Activated T-helper 2 cell treated with anti-CD3 and anti-CD28 coated beads, Interferon-gamma antibody, Interleukin-2, Interleukin-4, amounts not matched to agents 10 μg/mL and 5 μg/mL and 100 μg/mL, durations not matched to agents 14 hours and 24 hours and 36 hours (primary cell): Measurements from ENCODE around the gene RAB18. TPM values are rescaled to one million over a fixed set of nuclear protein-coding genes. Genes with fewer than 3 reads are reported as not detected.
"Not testable (repeated sequence)": the region's sequence is repeated elsewhere in the genome, so short reads cannot be mapped to it uniquely, and the experiment has no call there.

Experiments
- DNase-seq: peaks from one replicate; pipeline ENCODE4 v3.0.0; 2021; ENCODE audit warnings: low spot score
- H3K27ac Mint-ChIP-seq: one replicate; pipeline ENCODE4 v1.8.0; 2021; ENCODE audit warnings: mixed read lengths
- H3K27me3 Mint-ChIP-seq: one replicate; pipeline ENCODE4 v1.8.0; 2021; ENCODE audit warnings: low read depth, mixed read lengths
- H3K36me3 Mint-ChIP-seq: one replicate; pipeline ENCODE4 v1.8.0; 2021; ENCODE audit warnings: low read depth, mixed read lengths
- H3K4me1 Mint-ChIP-seq: one replicate; pipeline ENCODE4 v1.8.0; 2021; ENCODE audit warnings: low read depth, mixed read lengths
- H3K4me3 Mint-ChIP-seq: one replicate; pipeline ENCODE4 v1.8.0; 2021; ENCODE audit warnings: low read depth, mild to moderate bottlenecking, moderate library complexity, mixed read lengths
- H3K9me3 Mint-ChIP-seq: one replicate; pipeline ENCODE4 v1.8.0; 2021; ENCODE audit warnings: mixed read lengths
- intact Hi-C: fragments of 100-400 bp; cut with micrococcal nuclease; formaldehyde crosslinking; loops from one replicate; pipeline ENCODE4 v1.15.1; 2023
- total RNA-seq: library from RNA; stranded (reverse); gene quantifications from 2 replicates; pipeline ENCODE4 v1.2.3, GENCODE V29; 2022

Gene RAB18
- total RNA-seq, result 55.9 and 56.4 TPM in 2 replicates

GRCh38 chr10:27504007-27504807 is at the start of gene RAB18:
Gene RAB18 (plus strand): TSS chr10:27504304. CDS start chr10:27504370, 66 bp downstream.
- Mint-ChIP-seq H3K4me3 (peak within 1 kb of the TSS; percentile 93), H3K27me3 (no peaks in the 10 kb centered on the region), H3K4me1 (peaks cover 46% of the 10 kb centered on the region), H3K9me3 (no peaks in the 10 kb centered on the region), H3K36me3 (peaks cover 41% of the 10 kb centered on the region), H3K27ac (peak within 1 kb of the TSS; percentile 91)
- DNase-seq, result peak; percentile 98
- intact Hi-C loops, result loop anchor here (1.0 to 10.0 kb wide), 7 partner anchors 9 to 1069 kb away; partner anchors contain the start of genes APBB1IP, MASTL, WAC and YME1L1

- H3K27me3 Mint-ChIP-seq, result peaks cover 16% of the 10 kb centered on the region
- no peak overlapping the region for H3K27ac Mint-ChIP-seq
- no peaks in the 10 kb centered on the region for H3K36me3 Mint-ChIP-seq
- peaks cover 3% of the 10 kb centered on the region for H3K4me1 Mint-ChIP-seq
- no peaks in the 10 kb centered on the region for H3K9me3 Mint-ChIP-seq
- DNase-seq, result no peak
- intact Hi-C loops, result no loop called here
- H3K4me3 Mint-ChIP-seq, result no peak overlapping the region
These were observed 49.3 kb upstream of the RAB18 start for GRCh38 chr10:27454837-27455236.

GRCh38 chr10:27457261-27457945 is 46.7 kb upstream of the RAB18 start:
- Mint-ChIP-seq H3K4me1 (peaks cover 3% of the 10 kb centered on the region), H3K36me3 (no peaks in the 10 kb centered on the region), H3K27ac (no peak overlapping the region), H3K27me3 (peaks cover 14% of the 10 kb centered on the region), H3K4me3 (no peak overlapping the region), H3K9me3 (no peaks in the 10 kb centered on the region)
- DNase-seq, result no peak
- intact Hi-C loops, result no loop called here

GRCh38 chr10:27457966-27458365 is 46.1 kb upstream of the RAB18 start:
- Mint-ChIP-seq H3K36me3 (no peaks in the 10 kb centered on the region), H3K4me3 (no peak overlapping the region), H3K27me3 (peaks cover 11% of the 10 kb centered on the region), H3K27ac (no peak overlapping the region), H3K4me1 (peaks cover 3% of the 10 kb centered on the region), H3K9me3 (no peaks in the 10 kb centered on the region)
- no peak for DNase-seq
- intact Hi-C loops, result no loop called here

GRCh38 chr10:27461312-27461711 is 42.8 kb upstream of the RAB18 start:
- Mint-ChIP-seq H3K4me1 (peaks cover 20% of the 10 kb centered on the region), H3K27ac (no peak overlapping the region), H3K27me3 (peaks cover 5% of the 10 kb centered on the region), H3K9me3 (no peaks in the 10 kb centered on the region), H3K36me3 (no peaks in the 10 kb centered on the region), H3K4me3 (no peak overlapping the region)
- intact Hi-C loops, result no loop called here
- no peak for DNase-seq

- Mint-ChIP-seq H3K4me1 (peaks cover 17% of the 10 kb centered on the region), H3K4me3 (no peak overlapping the region), H3K36me3 (no peaks in the 10 kb centered on the region), H3K27me3 (peaks cover 3% of the 10 kb centered on the region), H3K9me3 (no peaks in the 10 kb centered on the region), H3K27ac (no peak overlapping the region)
- intact Hi-C loops, result no loop called here
- no peak for DNase-seq
These were observed 40.1 kb upstream of the RAB18 start for GRCh38 chr10:27463961-27464360.

- H3K36me3 Mint-ChIP-seq, result no peaks in the 10 kb centered on the region
These were observed 39.1 kb upstream of the RAB18 start for GRCh38 chr10:27464993-27465392.

GRCh38 chr10:27465596-27465995 is 38.5 kb upstream of the RAB18 start:
- H3K4me3 Mint-ChIP-seq, DNase-seq, intact Hi-C loops, H3K9me3 Mint-ChIP-seq, H3K36me3 Mint-ChIP-seq, H3K27me3 Mint-ChIP-seq, H3K27ac Mint-ChIP-seq: not testable (repeated sequence)
- H3K4me1 Mint-ChIP-seq, result peaks cover 17% of the 10 kb centered on the region

More at GRCh38 chr10:27464993-27465392, 39.1 kb upstream of the RAB18 start:
- intact Hi-C loops, result no loop called here
- H3K4me1 Mint-ChIP-seq, result peaks cover 17% of the 10 kb centered on the region
- H3K4me3 Mint-ChIP-seq, result no peak overlapping the region
- H3K27me3 Mint-ChIP-seq, result peaks cover 3% of the 10 kb centered on the region
- DNase-seq, result no peak
- no peak overlapping the region for H3K27ac Mint-ChIP-seq
- H3K9me3 Mint-ChIP-seq, result no peaks in the 10 kb centered on the region

- H3K27me3 Mint-ChIP-seq, result peaks cover 12% of the 10 kb centered on the region
- DNase-seq, result no peak
- no peak overlapping the region for H3K4me3 Mint-ChIP-seq
- no peaks in the 10 kb centered on the region for H3K9me3 Mint-ChIP-seq
- H3K27ac Mint-ChIP-seq, result no peak overlapping the region
- intact Hi-C loops, result no loop called here
- peaks cover under 1% of the 10 kb centered on the region for H3K4me1 Mint-ChIP-seq
- no peaks in the 10 kb centered on the region for H3K36me3 Mint-ChIP-seq
These were observed 33.2 kb upstream of the RAB18 start for GRCh38 chr10:27470885-27471284.

- Mint-ChIP-seq H3K4me3 (no peak overlapping the region), H3K27me3 (peaks cover 12% of the 10 kb centered on the region), H3K4me1 (no peaks in the 10 kb centered on the region), H3K36me3 (no peaks in the 10 kb centered on the region), H3K9me3 (no peaks in the 10 kb centered on the region), H3K27ac (no peak overlapping the region)
- no peak for DNase-seq
- intact Hi-C loops, result no loop called here
These were observed 29.4 kb upstream of the RAB18 start for GRCh38 chr10:27474741-27475140.

GRCh38 chr10:27479016-27479415 is 25.1 kb upstream of the RAB18 start:
- Mint-ChIP-seq H3K9me3 (no peaks in the 10 kb centered on the region), H3K4me1 (no peaks in the 10 kb centered on the region)
- intact Hi-C loops, result no loop called here

GRCh38 chr10:27481486-27481885 is 22.6 kb upstream of the RAB18 start:
- intact Hi-C loops, result no loop called here
- no peaks in the 10 kb centered on the region for H3K4me1 Mint-ChIP-seq
- H3K9me3 Mint-ChIP-seq, result no peaks in the 10 kb centered on the region
- H3K4me3 Mint-ChIP-seq, result no peak overlapping the region
- DNase-seq, result no peak
- H3K27ac Mint-ChIP-seq, result no peak overlapping the region
- H3K27me3 Mint-ChIP-seq, result peaks cover 15% of the 10 kb centered on the region
- H3K36me3 Mint-ChIP-seq, result no peaks in the 10 kb centered on the region

More at GRCh38 chr10:27479016-27479415, 25.1 kb upstream of the RAB18 start:
- Mint-ChIP-seq H3K36me3 (no peaks in the 10 kb centered on the region), H3K27me3 (peaks cover 9% of the 10 kb centered on the region), H3K4me3 (no peak overlapping the region), H3K27ac (no peak overlapping the region)
- DNase-seq, result no peak
